GM18873 (cell line): ENCODE results near the gene SLC35B1.
"Not testable (repeated sequence)": the region's sequence is repeated elsewhere in the genome, so short reads cannot be mapped to it uniquely, and the experiment has no call there.

Experiments
- ATAC-seq: cut with Tn5 transposase; IDR thresholded peaks from one replicate; pipeline ENCODE4 v1.9.1; 2021; ENCODE audit warnings: mild to moderate bottlenecking, moderate library complexity, moderate number of reproducible peaks; ENCODE audit not compliant: unreplicated experiment, low FRiP score

SLC35B1 gene

GRCh38 chr17:49738456-49739163, 30.8 kb upstream of the SLC35B1 start:
- ATAC-seq, result no peak

- no peak for ATAC-seq
Measured at GRCh38 chr17:49734515-49735490, 27.0 kb upstream of the SLC35B1 start.

- no peak for ATAC-seq
Measured at GRCh38 chr17:49731435-49731831, 23.7 kb upstream of the SLC35B1 start.

- ATAC-seq, result no peak
Measured at GRCh38 chr17:49730785-49731434, 23.1 kb upstream of the SLC35B1 start.

GRCh38 chr17:49730078-49730784, 22.5 kb upstream of the SLC35B1 start:
- ATAC-seq, result no peak

- no peak for ATAC-seq
Measured at GRCh38 chr17:49729069-49729468, 21.3 kb upstream of the SLC35B1 start.

GRCh38 chr17:49728425-49728824, 20.7 kb upstream of the SLC35B1 start:
- ATAC-seq, result no peak

GRCh38 chr17:49727380-49727779, 19.6 kb upstream of the SLC35B1 start:
- no peak for ATAC-seq

GRCh38 chr17:49725452-49726130, 17.8 kb upstream of the SLC35B1 start:
- no peak for ATAC-seq

- not testable (repeated sequence) for ATAC-seq
Measured at GRCh38 chr17:49724552-49724951, 16.8 kb upstream of the SLC35B1 start.

- no peak for ATAC-seq
Measured at GRCh38 chr17:49723423-49723822, 15.7 kb upstream of the SLC35B1 start.

GRCh38 chr17:49722066-49722465, 14.3 kb upstream of the SLC35B1 start:
- no peak for ATAC-seq

- ATAC-seq, result no peak
Measured at GRCh38 chr17:49717371-49717861, 9.7 kb upstream of the SLC35B1 start.

- no peak for ATAC-seq
Measured at GRCh38 chr17:49716668-49717364, 9.1 kb upstream of the SLC35B1 start.

- ATAC-seq, result no peak
Measured at GRCh38 chr17:49715717-49716279, 8.0 kb upstream of the SLC35B1 start.

- no peak for ATAC-seq
Measured at GRCh38 chr17:49715216-49715615, 7.5 kb upstream of the SLC35B1 start.

- ATAC-seq, result no peak
Measured at GRCh38 chr17:49708515-49709183, 885 bp upstream of the SLC35B1 start.

- no peak for ATAC-seq
Measured at GRCh38 chr17:49707246-49707607, 537 bp downstream of the SLC35B1 start.
